ENCODE data around the gene PRKN.

Gene PRKN

GRCh38 chr6:162358625-162359024 lies 368.9 kb downstream of the PRKN start:
- TF ChIP-seq CTCF (conservative IDR thresholded peaks at IDR 0.05), result no peak
- no peak overlapping the region for H3K27ac ChIP-seq

GRCh38 chr6:162345051-162345511 lies 382.5 kb downstream of the PRKN start:
- no peak for TF ChIP-seq CTCF (conservative IDR thresholded peaks at IDR 0.05)
- H3K27ac ChIP-seq, result no peak overlapping the region

- no peak for TF ChIP-seq CTCF (conservative IDR thresholded peaks at IDR 0.05)
- H3K27ac ChIP-seq, result no peak overlapping the region
These were observed 382.9 kb downstream of the PRKN start for GRCh38 chr6:162344646-162345010.

GRCh38 chr6:162343936-162344645 lies 383.5 kb downstream of the PRKN start:
- TF ChIP-seq CTCF (conservative IDR thresholded peaks at IDR 0.05), result no peak
- H3K27ac ChIP-seq, result no peak overlapping the region

GRCh38 chr6:162343198-162343935 lies 384.2 kb downstream of the PRKN start:
- H3K27ac ChIP-seq, result no peak overlapping the region
- no peak for TF ChIP-seq CTCF (conservative IDR thresholded peaks at IDR 0.05)

- H3K27ac ChIP-seq, result no peak overlapping the region
- TF ChIP-seq CTCF (conservative IDR thresholded peaks at IDR 0.05), result no peak
These were observed 390.2 kb downstream of the PRKN start for GRCh38 chr6:162337412-162337811.

GRCh38 chr6:162336359-162336758 lies 391.2 kb downstream of the PRKN start:
- no peak overlapping the region for H3K27ac ChIP-seq
- TF ChIP-seq CTCF (conservative IDR thresholded peaks at IDR 0.05), result no peak

All from VCaP (cell line).